HG03139 (cell line): ENCODE measurements around the gene STX11.
A peak's percentile ranks its signal among the peaks of the same experiment; 100 is the strongest.
"Not testable (repeated sequence)": the region's sequence is repeated elsewhere in the genome, so short reads cannot be mapped to it uniquely, and the experiment has no call there.

ENCODE experiments used
- ATAC-seq: cut with Tn5 transposase; IDR thresholded peaks from one replicate; pipeline ENCODE4 v1.9.1; 2021; ENCODE audit not compliant: unreplicated experiment

The STX11 gene

GRCh38 chr6:144149894-144150709 lies at the start of gene STX11:
STX11 (plus strand) TSS chr6:144150517; CDS start chr6:144186628, 36,111 bp downstream.
- peak; percentile 68 for ATAC-seq

DNA sequence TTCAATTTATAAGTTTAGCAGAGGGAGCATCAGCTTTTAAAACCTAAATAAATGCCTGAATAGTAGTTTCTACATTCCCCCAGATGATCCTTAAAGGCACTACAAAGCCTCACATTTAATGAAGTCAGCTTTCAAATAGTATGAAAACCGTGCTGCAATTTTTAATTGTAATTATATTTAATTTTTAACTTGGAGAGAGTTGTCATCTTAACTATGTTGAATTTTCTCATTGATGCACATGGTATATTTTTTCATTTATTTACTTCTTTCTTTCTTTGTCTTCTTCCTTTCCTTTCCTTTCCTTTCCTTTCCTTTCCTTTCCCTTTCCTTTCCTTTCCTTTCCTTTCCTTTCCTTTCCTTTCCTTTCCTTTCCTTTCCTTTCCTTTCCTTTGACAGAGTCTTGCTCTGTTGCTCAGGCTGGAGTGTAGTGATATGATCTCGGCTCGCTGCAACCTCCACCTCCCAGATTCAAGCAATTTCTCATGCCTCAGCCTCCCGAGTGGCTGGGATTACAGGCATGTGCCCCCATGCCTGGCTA lies 47.2 kb upstream of the STX11 start:
- no peak for ATAC-seq

DNA sequence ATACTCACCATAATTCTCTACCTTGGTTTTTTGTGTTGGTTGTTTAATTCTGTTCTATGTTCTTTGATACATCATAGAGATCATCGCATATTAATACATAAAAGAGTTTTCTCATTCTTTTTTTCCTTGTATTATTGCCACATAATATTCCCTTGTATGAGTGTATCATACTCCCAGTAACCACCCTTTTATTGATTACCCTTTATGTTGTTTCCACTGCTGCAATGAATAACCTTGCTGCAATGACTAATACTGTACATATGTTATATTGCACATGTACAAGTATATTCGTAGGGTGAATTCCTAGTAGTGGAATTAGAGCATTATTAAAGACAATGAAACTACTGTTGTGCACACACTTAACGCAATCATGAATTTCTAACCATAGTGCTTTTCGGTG lies 45.8 kb upstream of the STX11 start:
- no peak for ATAC-seq

DNA sequence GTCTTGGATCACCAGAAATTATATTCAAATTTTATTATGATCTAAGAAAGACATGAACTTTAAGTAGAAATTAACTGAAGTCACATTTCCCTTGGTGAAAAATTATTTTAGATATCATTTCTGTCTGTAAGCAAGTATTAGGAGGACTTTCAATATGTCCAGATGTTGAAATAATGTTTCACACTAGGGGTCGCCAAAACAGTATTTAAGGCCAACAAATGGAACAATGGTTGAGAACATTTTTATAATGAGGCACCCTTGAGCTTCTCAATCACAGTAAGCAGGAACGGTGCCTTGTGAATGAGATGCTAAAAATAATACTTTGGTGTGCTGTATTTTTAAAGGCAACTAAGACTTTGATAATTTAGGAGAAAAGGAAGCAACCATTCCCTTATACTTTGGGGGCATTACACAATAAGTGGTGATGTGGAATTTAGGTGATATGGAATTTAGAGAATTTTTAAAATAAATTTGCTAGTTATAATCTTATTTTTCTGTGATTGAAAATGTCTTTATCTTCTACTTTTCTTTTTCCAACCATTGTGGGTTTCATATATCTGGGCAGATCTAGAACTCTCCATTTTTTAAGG lies 45.3 kb upstream of the STX11 start:
- no peak for ATAC-seq

- ATAC-seq = no peak
Observed at GRCh38 chr6:144106206-144106605, 44.1 kb upstream of the STX11 start.

DNA sequence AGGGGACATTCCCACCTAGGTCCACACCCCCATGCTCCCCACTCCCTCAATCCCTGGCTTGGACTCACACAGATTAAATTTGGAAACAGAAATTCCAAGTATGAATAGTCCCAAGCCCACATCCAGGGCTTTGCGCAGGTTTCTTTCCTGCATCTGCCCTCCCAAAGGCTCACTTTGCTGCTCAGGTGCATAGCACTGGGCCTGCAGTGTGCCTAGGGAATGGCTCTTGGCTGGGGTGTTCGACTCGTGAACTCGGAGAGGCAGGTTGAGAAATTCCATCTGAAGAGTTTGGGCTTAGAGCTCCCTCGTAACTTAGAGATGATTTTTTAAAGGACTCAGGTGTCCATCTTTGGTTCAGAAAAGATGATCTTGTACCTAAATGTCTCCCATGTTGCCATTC lies 40.1 kb upstream of the STX11 start:
- ATAC-seq = no peak

GRCh38 chr6:144113366-144113765 lies 37.0 kb upstream of the STX11 start:
- ATAC-seq = no peak

DNA sequence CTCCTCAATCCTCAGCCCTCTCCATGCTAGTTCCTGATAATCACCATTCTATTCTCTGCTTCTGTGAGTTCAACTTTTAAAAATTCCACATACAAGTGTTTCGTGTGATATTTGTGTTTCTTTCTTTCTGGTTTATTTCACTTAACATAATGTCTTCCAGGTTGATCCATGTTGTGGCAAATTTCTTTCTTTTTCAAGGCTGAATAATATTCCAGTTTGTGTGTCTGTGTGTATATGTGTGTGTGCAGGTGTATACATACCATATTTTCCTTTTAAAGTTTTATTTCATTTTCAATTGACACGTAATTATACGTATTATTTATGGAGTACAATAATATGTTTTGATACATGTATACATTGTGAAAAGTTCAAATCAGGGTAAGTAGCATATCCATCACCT lies 35.1 kb upstream of the STX11 start:
- ATAC-seq = no peak

DNA sequence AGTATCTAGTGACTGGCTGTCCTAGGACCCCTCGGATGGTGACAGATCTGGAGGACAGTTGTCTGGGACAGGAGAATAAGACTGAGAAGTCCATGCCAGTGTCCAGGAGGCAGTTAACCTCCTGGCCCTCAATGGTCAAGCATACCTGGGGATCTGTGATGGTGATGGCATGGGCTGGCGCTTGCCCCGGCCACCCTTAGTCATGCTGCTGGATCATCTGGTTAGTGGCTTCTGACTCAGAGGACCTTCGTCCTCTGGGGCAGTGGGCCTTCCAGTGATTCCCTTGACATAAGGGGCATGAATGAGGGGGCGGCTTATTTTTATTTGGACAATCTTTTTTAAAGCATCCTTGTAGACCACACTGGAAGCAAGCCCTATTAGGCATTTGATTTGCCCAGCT lies 30.9 kb upstream of the STX11 start:
- no peak for ATAC-seq

DNA sequence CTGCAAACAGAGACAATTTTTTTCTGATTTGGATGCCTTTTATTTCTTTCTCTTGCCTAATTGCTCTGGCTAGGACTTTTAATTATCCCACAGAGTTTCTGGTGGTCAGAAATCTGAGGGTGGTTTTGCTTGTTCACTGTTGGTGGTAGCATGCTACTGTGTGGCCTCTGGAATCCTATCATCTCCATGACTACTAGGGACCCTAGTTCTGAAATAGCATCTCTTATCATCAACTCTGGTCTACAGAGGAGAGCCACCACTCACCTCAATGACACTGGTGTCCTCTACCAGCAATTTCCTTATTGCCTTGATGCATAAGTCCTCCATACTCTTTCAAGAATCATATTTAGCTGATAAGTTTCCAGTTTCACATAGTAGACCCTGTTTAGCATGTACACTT lies 27.5 kb upstream of the STX11 start:
- no peak for ATAC-seq

DNA sequence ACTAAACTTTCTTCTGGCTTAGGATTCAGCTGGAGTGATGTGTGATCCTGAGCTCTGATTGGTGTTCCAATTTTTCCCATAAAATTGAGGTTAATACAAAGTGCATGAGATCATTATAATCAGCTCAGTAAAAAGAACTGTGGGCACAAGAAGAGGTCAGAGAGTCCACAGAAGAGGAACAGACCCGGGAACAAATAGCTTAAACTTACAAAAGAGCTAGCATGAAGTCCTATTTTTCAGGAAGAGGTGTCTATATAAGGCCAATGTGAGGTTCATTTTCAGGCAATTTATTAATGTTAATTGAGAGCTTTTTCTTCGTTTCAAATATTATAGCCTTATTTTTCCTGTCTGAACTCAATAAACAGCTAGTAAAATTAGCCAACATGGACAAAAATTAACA lies 26.9 kb upstream of the STX11 start:
- no peak for ATAC-seq

DNA sequence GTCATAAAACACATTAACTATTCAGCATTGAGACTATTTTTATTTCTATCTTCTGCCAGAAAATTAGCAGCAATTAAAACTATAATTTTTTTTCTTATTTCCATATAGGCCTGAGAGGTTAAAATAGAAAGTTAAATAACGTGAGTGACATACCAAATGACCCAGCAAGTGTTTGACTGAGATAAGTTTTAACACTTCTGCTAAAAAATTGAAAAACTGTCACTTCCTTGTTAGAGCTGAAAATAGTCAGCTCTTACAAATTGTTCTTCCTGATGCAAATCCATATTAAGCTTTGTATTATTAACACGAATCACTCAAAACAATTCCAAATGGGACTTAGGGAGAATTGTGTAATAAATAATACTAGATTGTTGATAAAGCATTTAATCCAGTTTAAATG lies 26.5 kb upstream of the STX11 start:
- ATAC-seq = no peak

DNA sequence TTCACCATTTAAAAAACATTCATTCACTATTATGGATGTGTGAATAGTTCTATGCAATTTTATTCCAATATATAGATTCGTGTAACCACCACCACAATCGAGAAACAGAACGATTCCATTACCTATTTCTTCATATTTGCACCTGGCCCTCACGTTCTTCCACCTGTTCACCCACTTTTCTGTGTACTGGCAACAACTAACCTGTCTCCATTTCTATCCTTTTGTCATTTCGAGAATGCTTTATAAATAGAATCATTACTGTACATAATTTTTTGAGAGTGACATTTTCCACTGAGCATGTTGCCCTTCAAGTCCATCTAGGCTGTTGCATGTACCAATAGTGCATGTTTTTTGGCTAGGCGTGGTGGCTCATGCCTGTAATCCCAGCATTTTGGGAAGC lies 23.2 kb upstream of the STX11 start:
- ATAC-seq = no peak

DNA sequence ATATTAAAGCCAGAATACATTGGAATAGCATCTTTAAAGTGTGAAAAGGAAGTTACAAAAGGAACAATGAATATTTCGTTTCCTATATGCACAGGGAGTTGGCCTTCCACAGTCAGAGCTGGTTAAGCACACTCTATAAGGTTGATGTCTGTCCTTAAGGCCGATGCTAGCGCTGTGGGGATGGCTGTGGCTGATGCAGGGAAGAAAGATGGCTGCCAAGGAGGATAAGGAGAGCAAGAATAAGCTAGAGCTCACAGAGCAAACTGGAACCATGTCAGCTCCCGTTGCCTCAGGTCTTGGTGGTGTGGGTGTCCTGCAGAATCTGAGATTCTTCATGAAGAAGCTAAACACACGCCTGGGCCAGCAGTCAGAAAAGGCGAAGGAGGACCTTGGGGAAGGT lies 20.8 kb upstream of the STX11 start:
- ATAC-seq = no peak

GRCh38 chr6:144131248-144131709 lies 19.0 kb upstream of the STX11 start:
- no peak for ATAC-seq

DNA sequence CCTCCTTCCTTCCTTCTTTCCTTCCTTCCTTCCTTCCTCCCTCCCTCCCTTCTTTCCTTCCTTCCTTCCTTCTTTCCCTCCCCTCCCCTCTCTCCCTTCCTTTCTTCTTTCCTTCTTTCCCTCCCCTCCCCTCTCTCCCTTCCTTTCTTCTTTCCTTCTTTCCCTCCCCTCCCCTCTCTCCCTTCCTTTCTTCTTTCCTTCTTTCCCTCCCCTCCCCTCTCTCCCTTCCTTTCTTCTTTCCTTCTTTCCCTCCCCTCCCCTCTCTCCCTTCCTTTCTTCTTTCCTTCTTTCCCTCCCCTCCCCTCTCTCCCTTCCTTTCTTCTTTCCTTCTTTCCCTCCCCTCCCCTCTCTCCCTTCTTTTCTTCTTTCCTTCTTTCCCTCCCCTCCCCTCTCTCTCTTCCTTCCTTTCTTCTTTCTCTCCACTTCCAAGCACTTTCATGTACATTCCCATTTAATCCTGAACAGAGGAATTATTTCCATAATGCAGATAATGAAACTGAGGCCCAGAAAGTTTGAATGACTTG lies 18.1 kb upstream of the STX11 start:
- not testable (repeated sequence) for ATAC-seq

- no peak for ATAC-seq
Observed at GRCh38 chr6:144133225-144133821, 17.0 kb upstream of the STX11 start.

GRCh38 chr6:144134176-144134575 lies 16.1 kb upstream of the STX11 start:
- ATAC-seq = no peak

DNA sequence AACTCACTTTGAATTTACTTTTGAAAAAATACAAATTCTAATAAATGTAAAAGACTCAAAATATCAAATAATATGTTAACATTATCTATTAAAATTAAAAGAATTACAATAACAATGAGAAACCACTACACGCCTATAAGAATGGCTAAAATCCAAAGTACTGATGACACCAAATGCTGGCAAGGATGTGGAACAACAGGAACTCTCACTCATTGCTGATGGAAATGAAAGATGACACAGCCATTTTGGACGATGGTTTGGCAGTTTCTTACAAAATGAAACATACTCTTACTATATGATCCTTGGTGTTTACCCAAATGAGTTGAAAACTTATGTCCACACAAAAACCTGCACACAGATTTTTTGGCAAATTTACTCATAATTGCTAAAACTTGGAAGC lies 15.6 kb upstream of the STX11 start:
- no peak for ATAC-seq

- no peak for ATAC-seq
Observed at GRCh38 chr6:144138542-144138941, 11.8 kb upstream of the STX11 start.

GRCh38 chr6:144139817-144140216 lies 10.5 kb upstream of the STX11 start:
- ATAC-seq = no peak

- no peak for ATAC-seq
Observed at GRCh38 chr6:144140867-144141266, 9.4 kb upstream of the STX11 start.
